GM06990 (cell line): ENCODE results near the gene POMGNT1.

ENCODE experiments used
- DNase-seq: peaks from one replicate; pipeline ENCODE4 v3.0.0-alpha.2; 2011; ENCODE audit not compliant: insufficient read length; ENCODE audit errors: extremely low read depth
- H3K27me3 ChIP-seq: replicated peaks from 2 replicates; pipeline ENCODE4 v1.6.0; 2011; ENCODE audit warnings: low read length; ENCODE audit not compliant: control insufficient read depth, insufficient read depth
- H3K36me3 ChIP-seq: 2 replicates; pipeline ENCODE4 v1.5.1; 2011; ENCODE audit warnings: low read length; ENCODE audit not compliant: control insufficient read depth, insufficient read depth
- H3K4me3 ChIP-seq: replicated peaks from 2 replicates; pipeline ENCODE4 v1.5.1; 2011; ENCODE audit warnings: low read depth, mild to moderate bottlenecking, control low read depth, low read length
- TF ChIP-seq, protein P1 (sequence below): IDR thresholded peaks from 2 replicates; pipeline ENCODE4 v1.5.1; 2011; ENCODE audit warnings: low read length, control low read depth, mild to moderate bottlenecking, inconsistent platforms; ENCODE audit not compliant: insufficient read depth, poor library complexity, severe bottlenecking

Gene POMGNT1

DNA sequence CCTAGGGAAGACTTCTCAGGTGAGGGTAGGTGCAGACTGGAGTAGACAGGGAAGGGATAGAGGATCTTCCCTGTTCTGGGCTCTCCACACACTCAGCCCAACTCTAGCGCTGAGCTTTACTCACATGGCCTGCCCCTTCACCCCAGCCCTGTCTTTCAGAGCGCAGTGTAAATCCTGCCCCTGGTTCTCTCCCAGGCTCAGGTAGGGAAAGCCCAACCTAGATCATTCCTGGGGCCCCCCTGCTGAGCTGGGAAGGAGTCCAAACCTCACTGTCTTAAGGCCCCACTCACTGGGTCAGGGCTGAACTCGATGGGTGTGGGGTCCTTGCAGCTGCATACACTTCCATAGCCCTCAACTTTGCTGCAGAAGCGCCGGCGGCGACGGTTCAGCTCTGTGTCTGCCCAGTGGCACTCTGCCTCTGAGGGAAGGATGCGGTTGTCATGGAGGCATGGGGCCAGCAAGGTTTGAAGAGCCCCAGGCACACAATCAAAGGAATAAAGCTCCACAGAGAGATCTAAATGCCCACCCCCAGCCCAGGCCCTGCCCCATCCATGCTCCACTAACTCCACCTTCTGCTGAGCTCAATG lies 4.2 kb downstream of the POMGNT1 start:
- no peak for DNase-seq
- no peak overlapping the region for H3K4me3 ChIP-seq
- no peaks in the 10 kb centered on the region for H3K27me3 ChIP-seq
- TF ChIP-seq, protein P1, sequence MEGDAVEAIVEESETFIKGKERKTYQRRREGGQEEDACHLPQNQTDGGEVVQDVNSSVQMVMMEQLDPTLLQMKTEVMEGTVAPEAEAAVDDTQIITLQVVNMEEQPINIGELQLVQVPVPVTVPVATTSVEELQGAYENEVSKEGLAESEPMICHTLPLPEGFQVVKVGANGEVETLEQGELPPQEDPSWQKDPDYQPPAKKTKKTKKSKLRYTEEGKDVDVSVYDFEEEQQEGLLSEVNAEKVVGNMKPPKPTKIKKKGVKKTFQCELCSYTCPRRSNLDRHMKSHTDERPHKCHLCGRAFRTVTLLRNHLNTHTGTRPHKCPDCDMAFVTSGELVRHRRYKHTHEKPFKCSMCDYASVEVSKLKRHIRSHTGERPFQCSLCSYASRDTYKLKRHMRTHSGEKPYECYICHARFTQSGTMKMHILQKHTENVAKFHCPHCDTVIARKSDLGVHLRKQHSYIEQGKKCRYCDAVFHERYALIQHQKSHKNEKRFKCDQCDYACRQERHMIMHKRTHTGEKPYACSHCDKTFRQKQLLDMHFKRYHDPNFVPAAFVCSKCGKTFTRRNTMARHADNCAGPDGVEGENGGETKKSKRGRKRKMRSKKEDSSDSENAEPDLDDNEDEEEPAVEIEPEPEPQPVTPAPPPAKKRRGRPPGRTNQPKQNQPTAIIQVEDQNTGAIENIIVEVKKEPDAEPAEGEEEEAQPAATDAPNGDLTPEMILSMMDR, result no peak
- peaks cover 13% of the 10 kb centered on the region for H3K36me3 ChIP-seq

DNA sequence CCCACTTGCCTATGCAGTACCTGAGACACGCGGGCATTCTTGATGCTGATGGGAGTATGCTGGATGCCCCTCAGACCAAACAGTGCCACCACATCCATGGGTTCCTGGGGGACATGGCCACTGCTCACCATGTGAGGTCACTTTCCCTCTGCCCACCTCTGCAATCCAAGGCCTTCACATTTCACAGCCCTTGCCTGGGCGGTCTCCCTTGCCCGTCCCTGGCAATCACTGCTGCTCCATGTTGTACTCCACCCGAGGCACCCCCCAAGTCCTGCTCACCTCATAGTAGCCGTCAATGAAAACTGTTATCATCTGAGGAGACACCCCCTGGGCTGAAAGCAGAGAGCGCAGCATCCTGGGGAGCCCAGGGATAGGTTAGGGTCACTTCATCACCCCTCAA lies 4.9 kb downstream of the POMGNT1 start:
- peaks cover 13% of the 10 kb centered on the region for H3K36me3 ChIP-seq
- DNase-seq, result no peak
- H3K27me3 ChIP-seq, result no peaks in the 10 kb centered on the region
- TF ChIP-seq, protein P1, result no peak
- H3K4me3 ChIP-seq, result no peak overlapping the region

DNA sequence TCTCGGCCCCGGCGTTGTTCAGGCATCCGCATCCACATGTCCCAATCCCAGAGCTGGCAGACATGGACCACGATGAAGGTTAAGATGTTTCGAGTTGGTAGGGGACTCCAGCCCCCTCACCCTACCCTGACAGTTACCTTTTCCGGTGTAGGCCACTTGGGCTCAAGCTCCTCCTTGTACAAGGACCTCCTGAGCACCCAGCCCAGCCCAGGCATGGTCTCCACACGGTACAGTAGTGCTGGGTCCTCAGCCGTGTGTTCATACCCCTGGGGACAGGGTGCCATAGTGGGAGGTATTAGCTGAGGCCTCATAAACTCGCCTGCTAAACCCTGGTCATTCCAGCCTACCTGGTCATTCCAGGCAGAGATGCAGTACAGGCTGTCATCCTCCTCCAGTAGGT lies 6.1 kb downstream of the POMGNT1 start:
- H3K27me3 ChIP-seq, result no peaks in the 10 kb centered on the region
- H3K36me3 ChIP-seq, result peaks cover 21% of the 10 kb centered on the region
- H3K4me3 ChIP-seq, result no peak overlapping the region
- TF ChIP-seq, protein P1, result no peak
- no peak for DNase-seq

DNA sequence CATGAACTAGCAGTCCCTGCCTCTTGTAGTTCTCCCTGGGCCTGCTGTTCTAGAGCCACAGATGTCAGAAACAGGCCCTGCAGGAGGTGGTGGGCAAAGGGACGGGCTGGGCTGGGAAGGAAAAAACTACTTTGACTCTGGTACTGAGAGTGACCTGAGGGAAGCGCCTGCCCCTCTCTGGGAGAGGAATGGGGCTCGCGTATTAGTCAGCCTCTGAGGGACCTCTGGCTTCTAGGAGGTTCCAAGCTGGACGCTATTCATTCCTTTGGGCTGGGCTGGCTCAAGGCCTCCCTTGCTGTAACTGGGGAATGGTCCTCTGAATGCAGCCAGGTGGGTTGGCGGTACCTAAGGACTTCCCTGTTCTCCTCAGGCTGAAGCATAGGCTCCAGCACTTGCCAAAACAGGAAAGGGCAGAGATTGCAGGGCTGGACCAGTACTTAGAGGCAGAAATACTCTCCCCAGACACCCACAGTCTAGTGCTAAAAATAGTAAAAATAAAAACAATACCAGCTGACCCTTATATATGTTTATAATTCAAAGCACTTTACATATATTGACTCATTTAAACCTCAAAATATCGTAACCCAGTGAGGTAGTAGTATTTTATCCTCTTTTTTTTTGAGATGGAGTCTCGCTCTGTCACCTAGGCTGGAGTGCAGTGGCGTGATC lies 7.1 kb downstream of the POMGNT1 start:
- no peaks in the 10 kb centered on the region for H3K27me3 ChIP-seq
- no peak overlapping the region for H3K4me3 ChIP-seq
- H3K36me3 ChIP-seq, result peaks cover 21% of the 10 kb centered on the region
- TF ChIP-seq, protein P1, result no peak
- no peak for DNase-seq

DNA sequence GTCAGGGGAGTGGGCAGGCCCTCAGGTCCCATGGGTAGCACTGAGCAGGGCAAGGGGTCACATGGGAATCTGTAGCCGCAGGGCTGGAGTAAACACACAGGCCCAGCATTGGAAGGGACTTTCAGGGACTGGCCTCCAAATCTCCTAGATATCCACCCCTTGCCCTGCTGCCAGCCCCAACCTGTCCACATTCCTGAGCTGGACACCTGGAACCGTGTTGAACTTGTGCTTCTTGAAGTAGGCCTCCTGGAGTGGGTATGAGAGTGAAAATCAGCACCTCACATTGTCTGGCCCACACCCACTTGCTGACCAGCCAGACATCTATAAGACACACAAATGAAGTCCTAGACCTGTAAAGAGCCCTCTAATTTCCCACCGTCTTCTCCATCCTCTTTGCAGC lies 7.7 kb downstream of the POMGNT1 start:
- Histone ChIP-seq H3K27me3 (no peaks in the 10 kb centered on the region), H3K36me3 (peaks cover 19% of the 10 kb centered on the region), H3K4me3 (no peak overlapping the region)
- TF ChIP-seq, protein P1, result no peak
- DNase-seq, result no peak
